Measurements from ENCODE around the gene NKAIN2.

NKAIN2 gene

DNA sequence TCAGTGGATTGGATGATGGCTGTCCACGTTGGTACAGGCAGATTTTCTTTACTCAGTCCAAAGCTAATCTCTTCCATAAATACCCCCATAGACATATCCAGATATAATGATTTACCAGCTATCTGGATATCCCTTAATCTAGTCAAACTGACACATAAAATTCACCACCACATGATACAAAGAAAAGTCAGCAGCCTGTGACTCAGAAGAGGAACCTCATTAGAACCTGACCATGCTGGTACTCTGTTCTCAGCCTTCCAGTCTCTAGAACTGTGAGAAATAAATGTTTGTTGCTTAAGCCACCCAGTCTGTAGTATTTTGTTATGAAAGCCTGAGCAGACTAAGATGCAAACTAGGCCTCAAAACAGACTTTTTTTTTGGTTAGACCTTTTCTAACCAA, 727.3 kb downstream of the NKAIN2 start:
- no peak overlapping the region for H3K4me3 Mint-ChIP-seq
- no peak for DNase-seq
- no peaks in the 10 kb centered on the region for H3K27me3 Mint-ChIP-seq (ENCODE audit: low read depth, poor library complexity)
- H3K36me3 Mint-ChIP-seq (ENCODE audit: low read depth) = no peaks in the 10 kb centered on the region
- no peaks in the 10 kb centered on the region for H3K9me3 Mint-ChIP-seq
- peaks cover 6% of the 10 kb centered on the region for H3K4me1 Mint-ChIP-seq
- H3K27ac Mint-ChIP-seq = no peak overlapping the region
- TF ChIP-seq CTCF (IDR thresholded peaks at IDR 0.05) = no peak

DNA sequence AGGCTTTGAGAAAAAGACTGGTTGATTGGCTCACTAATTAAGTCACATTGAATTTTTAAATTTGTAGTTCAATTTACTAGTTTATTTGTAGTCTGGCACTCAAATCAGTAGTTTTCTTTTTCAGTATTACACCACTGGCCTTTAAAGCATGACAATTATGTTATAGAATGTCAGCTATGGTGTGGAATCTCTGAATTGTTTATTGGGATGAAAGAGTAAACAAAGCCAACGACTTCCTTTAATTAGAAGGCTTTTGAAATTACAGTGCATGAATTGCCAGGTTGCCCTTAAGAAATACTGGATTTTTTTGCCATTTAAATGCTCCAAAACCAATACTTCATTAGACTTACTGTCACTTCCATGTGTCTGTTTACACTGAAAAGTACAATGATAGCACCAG, 731.6 kb downstream of the NKAIN2 start:
- Mint-ChIP-seq H3K27ac (peak overlapping the region; percentile 51), H3K9me3 (no peaks in the 10 kb centered on the region), H3K4me3 (no peak overlapping the region), H3K27me3 (ENCODE audit: low read depth, poor library complexity) (no peaks in the 10 kb centered on the region), H3K4me1 (peaks cover 22% of the 10 kb centered on the region), H3K36me3 (ENCODE audit: low read depth) (no peaks in the 10 kb centered on the region)
- TF ChIP-seq CTCF (IDR thresholded peaks at IDR 0.05) = no peak
- DNase-seq = no peak

DNA sequence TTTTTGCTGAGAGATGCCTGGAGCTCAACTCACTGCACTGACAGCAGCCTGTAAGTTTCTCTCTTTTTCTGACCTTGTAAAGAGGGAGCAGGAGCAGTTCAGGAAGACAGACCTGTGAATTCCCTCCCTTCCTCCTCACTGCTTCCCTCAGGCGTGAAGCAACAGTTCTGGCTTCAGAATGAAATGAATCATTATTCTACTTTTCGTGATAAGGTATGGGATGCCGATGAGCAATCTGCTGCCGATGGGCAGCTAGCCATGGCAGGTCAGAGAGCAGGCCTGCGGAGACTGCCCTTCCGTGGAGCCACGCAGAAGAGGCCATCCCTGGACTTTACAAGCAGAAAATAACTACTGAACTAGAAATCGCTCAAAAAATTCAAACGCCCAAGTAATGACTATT, 732.1 kb downstream of the NKAIN2 start:
- H3K9me3 Mint-ChIP-seq = no peaks in the 10 kb centered on the region
- TF ChIP-seq CTCF (IDR thresholded peaks at IDR 0.05) = no peak
- H3K4me3 Mint-ChIP-seq = no peak overlapping the region
- DNase-seq = peak; percentile 2
- no peaks in the 10 kb centered on the region for H3K27me3 Mint-ChIP-seq (ENCODE audit: low read depth, poor library complexity)
- H3K27ac Mint-ChIP-seq = peak overlapping the region; percentile 51
- H3K4me1 Mint-ChIP-seq = peaks cover 22% of the 10 kb centered on the region
- no peaks in the 10 kb centered on the region for H3K36me3 Mint-ChIP-seq (ENCODE audit: low read depth)

- no peak for TF ChIP-seq CTCF (IDR thresholded peaks at IDR 0.05)
- no peaks in the 10 kb centered on the region for H3K36me3 Mint-ChIP-seq (ENCODE audit: low read depth)
- peak overlapping the region; percentile 39 for H3K27ac Mint-ChIP-seq
- no peak overlapping the region for H3K4me3 Mint-ChIP-seq
- no peak for DNase-seq
- H3K9me3 Mint-ChIP-seq = no peaks in the 10 kb centered on the region
- H3K27me3 Mint-ChIP-seq (ENCODE audit: low read depth, poor library complexity) = no peaks in the 10 kb centered on the region
- peaks cover 22% of the 10 kb centered on the region for H3K4me1 Mint-ChIP-seq
Observed at GRCh38 chr6:124536157-124536841, 732.6 kb downstream of the NKAIN2 start.

GRCh38 chr6:124536842-124537191, 733.2 kb downstream of the NKAIN2 start:
- Mint-ChIP-seq H3K27ac (peak overlapping the region; percentile 39), H3K9me3 (no peaks in the 10 kb centered on the region), H3K4me1 (peaks cover 22% of the 10 kb centered on the region), H3K36me3 (ENCODE audit: low read depth) (no peaks in the 10 kb centered on the region), H3K27me3 (ENCODE audit: low read depth, poor library complexity) (no peaks in the 10 kb centered on the region), H3K4me3 (no peak overlapping the region)
- no peak for DNase-seq
- no peak for TF ChIP-seq CTCF (IDR thresholded peaks at IDR 0.05)

DNA sequence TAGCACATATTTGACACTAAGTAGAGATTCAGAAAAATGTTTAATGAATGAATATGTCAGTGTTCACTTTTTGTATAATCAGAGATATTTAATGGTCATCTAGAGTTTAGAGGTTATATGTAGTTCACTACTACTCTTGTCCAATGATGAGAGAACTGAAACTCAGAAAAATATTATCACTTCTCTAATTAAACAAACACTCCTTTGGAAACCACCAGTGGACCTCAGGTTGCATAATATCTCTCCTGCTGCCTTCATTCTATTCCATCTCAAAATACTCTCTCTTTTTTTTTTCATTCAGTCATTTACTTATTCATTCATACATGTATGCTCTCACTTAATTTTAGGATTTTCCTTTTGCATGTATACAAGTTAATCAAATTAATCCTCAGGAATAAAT, 735.4 kb downstream of the NKAIN2 start:
- no peak for TF ChIP-seq CTCF (IDR thresholded peaks at IDR 0.05)
- no peaks in the 10 kb centered on the region for H3K36me3 Mint-ChIP-seq (ENCODE audit: low read depth)
- no peak for DNase-seq
- no peak overlapping the region for H3K4me3 Mint-ChIP-seq
- H3K9me3 Mint-ChIP-seq = no peaks in the 10 kb centered on the region
- peaks cover 22% of the 10 kb centered on the region for H3K4me1 Mint-ChIP-seq
- H3K27ac Mint-ChIP-seq = no peak overlapping the region
- H3K27me3 Mint-ChIP-seq (ENCODE audit: low read depth, poor library complexity) = no peaks in the 10 kb centered on the region
